ENCODE results near the gene ACTC1.

- TF ChIP-seq CTCF (IDR thresholded peaks at IDR 0.05), result no peak
- TF ChIP-seq REST (IDR thresholded peaks at IDR 0.05; ENCODE audit: insufficient read depth in 1 of 2, low read depth in 2 of 2, low read length in 1 of 2), result no peak
- no peak for TF ChIP-seq POLR2AphosphoS5 (IDR thresholded peaks at IDR 0.05; ENCODE audit: low read depth, low read length)
These were observed 7.7 kb upstream of the ACTC1 start for GRCh38 chr15:34802803-34803750.

Data from Panc1 (cell line).